ENCODE data around the gene WASF1.

WASF1 gene

GRCh38 chr6:110050440-110050813 is 129.0 kb downstream of the WASF1 start:
- no peak for DNase-seq (ENCODE audit: low read depth, low spot score)
- H3K4me3 ChIP-seq (ENCODE audit: low read length): no peak overlapping the region

Measured in Jurkat, Clone E6-1 (cell line).